Dedifferentiated amniotic fluid mesenchymal stem cell (primary cell): ENCODE results near the gene GLT1D1.

Source experiments
- DNase-seq: peaks from one replicate; pipeline ENCODE4 v3.0.0-alpha.2; 2016; ENCODE audit errors: extremely low spot score

The GLT1D1 gene

DNA sequence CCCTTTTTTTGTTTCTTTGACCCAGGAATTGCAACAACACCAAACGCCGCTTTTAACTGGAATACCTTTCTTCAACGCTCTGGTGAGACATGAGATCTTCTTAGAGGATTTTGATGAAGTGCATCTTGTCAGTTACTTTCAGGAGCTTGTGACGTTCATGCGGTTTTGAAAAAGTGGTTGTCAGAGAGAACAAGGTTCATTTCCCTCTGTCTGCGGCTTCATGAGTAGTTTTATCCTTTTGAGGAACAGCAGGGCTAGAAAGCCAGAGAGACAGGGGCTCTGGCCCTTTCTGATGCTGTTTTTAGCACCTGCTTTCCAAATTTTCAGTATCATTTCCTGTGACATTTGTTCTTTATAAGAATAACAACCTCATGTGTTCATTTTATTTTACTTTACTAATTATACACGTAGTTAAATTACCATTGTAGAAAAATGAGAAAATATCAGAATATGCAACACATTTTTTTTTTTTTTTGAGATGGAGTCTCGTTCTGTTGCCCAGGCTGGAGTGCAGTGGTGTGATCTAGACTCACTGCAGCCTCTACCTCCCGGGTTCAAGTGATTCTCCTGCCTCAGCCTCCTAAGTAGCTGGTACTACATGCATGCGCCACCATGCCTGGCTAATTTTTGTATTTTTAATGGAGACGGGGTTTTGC is 61.8 kb downstream of the GLT1D1 start:
- DNase-seq: no peak

DNA sequence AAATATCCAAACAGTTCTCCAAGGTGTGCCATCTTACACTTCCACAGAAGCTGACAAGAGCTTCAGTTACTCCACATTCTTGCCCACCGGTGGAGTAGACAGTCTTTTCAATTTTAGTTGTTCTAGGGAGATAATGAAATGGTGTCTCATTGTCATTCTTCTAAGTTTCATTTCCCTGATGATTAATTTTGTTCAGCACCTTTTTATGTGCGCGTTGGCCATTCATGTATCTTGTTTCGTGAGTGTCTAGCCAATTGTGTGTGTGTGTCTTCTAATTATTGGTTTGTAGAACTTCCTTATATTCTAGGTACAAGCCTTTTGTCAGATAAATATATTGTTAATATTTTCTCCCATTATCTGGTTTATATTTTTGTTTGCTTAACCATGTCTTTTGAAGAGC is 63.1 kb downstream of the GLT1D1 start:
- no peak for DNase-seq

DNA sequence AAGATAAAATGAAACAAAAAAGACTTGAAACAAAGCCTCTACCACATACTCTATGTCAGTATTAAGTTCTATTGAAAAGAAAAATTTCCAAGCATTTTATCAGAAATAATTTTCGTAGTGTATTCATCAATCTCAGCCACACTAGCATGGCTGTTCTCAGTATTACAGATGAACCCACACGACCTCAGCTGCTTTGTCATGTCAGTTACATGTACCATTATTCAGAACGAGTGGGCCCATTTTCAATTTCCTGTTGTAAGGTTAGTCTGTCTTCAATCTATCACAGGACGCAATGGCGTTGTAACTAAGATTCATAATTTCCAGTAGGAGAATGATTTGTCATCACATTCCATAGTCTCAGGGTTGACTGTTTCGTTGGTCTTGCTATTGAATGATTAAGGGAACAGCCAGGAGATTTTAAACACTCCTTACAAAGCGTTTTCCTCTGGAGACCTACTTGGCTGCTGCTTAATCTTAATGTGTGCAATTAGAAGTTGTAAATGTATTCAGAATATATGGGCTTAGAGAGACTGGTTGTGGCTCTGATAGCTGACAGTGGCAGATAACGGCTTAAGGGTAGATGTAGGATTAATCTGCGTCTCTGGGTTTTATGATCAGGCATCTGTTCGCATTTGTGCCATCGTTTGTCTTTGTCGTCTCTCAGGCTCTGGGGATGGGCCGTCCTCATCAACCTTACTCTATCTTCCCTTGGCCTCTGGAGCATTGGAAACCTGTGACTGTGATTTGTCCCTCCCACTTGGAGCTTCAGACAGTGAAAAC is 65.4 kb downstream of the GLT1D1 start:
- DNase-seq: no peak

DNA sequence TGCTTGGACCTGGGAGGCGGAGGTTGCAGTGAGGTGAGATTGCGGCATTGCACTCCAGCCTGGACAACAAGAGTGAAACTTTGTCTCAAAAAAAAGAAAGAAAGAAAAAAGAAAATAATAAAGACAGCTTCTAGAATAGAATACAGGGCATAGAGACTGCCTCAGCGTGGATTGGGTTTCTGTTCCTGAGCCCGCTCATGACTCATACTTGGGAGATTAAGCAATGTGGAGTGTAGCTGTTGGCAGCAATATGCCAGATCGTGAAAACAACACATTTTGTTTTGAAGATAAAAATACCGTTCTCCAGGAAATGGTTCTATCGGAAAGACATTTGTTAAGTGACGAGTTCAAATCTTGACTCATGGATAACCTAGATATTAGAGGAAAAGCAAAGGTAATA is 67.2 kb downstream of the GLT1D1 start:
- DNase-seq: no peak

DNA sequence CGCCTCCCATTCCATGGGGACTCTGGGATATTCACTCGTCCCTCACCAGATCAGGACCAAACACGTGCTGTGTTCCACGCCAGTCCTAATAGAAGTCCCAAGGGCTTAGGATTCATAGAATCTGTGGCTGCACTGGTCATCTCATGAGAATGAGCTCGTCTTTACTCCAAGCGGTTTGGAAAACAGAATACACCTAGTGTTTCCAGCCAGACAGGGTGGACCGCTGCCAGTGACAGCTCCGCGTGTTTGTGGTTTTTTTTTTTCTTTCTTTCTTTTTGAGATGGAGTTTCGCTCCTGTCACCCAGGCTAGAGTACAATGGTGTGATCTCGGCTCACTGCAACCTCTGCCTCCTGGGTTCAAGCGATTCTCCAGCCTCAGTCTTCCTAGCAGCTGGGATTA is 75.1 kb downstream of the GLT1D1 start:
- no peak for DNase-seq

DNA sequence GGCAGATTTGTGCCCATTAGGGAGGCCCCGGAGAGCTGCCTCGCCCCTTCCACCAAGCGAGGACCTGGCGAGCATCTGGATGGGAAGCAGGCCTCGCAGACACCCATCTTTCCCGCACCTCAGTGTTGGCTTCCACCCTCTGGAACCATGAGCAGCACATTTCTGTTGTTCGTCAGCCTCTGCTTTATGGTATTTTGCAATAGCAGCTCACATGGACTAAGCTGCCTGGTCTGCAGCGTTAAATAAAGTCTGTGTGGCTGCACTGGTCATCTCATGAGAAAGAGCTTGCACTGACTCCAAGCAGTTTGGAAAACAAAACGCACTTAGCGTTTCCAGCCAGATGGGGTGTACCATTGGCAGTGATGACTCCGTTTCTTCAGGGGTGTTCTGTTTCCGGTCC is 75.8 kb downstream of the GLT1D1 start:
- DNase-seq: no peak

DNA sequence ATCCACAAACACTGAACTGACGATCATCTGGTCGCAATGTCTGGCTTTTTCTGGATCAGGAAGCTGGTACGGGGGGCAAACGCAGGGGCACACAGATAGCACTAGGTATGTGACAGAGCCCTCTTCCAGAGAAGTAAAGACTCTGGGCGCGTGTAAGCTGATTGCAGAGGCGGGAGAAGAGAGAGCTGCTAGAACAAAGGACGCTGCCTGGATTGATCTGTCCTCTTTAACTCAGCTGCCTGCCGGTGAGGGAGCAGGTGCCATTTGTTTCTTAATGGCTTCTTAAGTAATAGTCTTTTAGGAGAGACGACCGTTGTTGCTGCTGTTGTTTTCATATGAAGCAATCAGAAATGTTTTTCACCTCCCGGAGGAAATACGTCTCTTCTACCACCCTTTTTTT is 77.3 kb downstream of the GLT1D1 start:
- no peak for DNase-seq

DNA sequence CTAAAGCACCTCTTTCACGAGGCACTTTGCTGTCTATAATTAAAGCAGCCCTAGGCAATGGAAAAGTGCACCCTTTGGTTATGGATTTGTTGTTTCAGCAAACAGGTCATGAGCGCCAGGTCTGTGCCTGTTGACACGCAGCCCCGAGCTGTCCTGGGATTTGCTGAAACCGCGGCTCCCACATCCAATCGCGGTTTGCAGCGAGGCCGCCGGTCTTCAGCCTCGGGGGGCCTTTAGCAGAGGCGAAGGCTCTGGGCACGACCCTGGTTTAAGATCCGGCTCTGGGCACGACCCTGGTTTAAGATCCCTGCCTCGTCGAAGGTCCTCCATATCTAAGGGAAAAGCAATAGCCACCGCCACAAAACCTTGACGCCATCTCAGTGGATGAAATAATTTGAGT is 79.2 kb downstream of the GLT1D1 start:
- no peak for DNase-seq

DNA sequence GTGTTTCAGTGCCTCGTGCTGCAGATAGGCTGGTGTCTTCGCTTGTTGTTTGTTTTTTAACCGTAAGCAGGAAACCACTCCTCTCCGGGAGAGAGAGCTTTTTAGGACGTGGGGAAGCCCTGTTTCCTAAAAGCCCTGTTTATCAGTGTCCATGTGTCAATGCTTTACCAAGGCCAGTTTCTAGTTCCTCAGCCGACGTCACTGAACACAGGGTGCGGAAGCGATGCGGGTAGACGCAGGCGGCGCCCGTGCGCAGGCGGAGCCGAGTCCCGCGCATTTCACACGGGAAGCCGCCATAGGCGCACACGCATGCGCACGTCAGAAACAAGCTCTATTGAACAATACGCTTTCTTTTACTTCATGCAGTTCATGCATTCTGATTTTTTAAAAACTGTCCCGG is 79.8 kb downstream of the GLT1D1 start:
- DNase-seq: no peak

DNA sequence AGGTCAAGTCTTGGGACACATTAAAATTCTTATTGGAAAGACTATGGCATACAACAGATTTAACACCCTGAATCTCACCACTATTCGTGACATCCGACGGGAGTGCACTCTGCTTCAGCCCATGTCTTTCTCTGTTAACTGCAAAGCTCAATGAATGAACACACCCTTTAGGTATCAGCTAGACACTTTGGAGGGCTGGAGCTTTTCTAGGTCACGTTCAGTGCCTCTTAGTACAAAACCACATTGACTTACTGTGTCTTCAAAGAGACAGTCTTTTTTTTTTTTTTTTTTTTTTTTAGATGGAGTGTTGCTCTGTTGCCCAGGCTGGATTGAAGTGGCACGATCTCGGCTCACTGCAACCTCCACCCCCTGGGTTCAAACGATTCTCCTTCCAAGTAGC is 80.6 kb downstream of the GLT1D1 start:
- DNase-seq: no peak

DNA sequence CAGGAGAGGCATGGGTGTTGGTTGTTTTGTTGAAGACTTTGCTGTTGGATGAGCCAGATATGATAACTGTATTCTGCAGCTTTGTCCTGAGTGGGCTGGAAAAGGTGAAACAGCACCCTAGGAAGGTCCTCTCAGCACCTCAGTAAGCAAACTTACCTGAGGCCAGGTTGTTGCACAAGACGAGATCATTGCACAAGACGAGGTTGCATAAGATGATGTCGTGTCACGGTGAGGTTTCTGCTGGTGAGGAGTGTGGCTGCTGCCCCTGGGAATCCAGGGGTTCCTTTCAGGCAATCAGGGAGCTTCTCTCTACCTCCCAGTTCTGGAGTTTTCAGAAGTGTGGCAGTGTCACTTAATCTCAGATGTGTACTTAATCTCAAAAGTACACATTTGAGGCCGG is 85.6 kb downstream of the GLT1D1 start:
- DNase-seq: no peak

DNA sequence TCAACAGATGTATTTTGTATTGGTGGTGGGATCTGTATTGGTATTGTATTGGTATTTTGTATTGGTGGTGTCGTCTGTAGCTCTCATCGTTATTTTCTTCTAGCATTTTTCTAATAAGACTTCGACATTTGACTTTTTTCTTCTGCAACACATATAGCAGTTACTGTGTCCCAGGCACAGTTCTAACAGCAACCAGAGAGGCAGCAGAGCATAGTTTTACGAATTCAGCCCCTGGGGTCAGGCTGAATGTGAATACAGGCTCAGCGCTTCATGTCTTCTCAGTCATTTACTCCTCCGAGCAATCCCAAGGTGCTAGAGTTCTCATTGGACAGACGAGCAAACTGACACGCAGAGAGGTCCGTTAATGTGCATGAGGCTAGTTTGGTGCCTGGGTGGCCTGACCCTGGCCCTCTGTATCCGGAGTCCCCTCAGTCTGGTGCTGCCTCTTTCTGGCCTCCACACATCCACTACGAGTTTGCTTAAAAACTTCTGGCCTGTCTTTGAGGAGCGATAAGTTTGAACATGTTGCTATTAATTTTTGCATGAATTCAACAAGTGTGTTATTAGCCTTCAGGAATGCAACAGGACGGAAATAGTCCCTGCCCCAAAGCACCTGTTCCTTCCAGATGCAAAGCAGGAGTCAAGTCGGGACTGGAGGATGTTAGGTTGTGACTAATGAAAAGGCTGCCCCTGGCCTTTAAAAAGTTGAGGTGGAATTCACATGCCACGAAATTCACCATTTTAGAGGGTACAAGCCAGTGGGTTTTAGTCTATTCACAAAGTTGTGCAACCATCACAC is 87.0 kb downstream of the GLT1D1 start:
- DNase-seq: no peak

DNA sequence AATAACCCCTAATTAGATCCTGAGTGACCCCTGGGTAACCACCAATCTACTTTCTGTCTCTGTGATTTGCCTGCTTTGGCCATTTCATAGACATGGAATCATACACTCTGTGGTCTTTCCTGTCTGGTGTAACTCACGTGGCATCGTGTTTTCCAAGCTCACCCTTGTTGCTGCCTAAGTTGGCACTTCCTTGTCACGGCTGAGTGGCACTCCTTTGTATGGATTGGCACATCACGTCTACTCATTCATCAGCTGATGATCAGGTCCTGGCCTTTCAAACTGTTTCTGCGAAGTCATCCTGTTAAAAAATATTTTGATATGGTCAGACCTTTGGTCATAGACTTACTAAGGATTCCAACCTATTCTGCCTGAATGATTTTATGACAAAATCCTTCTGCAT is 87.7 kb downstream of the GLT1D1 start:
- DNase-seq: no peak

DNA sequence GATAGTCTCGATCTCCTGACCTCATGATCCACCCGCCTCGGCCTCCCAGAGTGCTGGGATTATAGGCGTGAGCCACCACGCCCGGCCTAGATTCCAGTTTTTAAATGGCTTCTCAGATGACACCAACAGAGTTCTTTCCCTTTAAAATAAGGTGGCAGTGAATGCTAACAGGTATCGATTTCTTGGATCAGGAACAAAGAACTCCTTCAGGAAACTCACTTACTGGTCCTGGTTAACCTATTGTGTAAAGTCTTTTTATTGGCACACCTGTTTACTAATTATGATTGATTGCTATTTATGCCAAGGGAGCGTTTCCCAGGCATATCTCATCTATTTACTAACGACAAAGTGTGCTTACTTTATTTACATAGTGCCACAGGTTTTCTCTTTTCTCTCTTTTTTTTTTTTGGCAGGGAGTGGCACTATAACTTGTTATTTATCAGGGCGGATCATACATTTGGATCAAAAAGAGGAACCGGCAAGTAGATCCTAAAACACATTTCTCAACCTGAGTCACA is 89.7 kb downstream of the GLT1D1 start:
- no peak for DNase-seq

DNA sequence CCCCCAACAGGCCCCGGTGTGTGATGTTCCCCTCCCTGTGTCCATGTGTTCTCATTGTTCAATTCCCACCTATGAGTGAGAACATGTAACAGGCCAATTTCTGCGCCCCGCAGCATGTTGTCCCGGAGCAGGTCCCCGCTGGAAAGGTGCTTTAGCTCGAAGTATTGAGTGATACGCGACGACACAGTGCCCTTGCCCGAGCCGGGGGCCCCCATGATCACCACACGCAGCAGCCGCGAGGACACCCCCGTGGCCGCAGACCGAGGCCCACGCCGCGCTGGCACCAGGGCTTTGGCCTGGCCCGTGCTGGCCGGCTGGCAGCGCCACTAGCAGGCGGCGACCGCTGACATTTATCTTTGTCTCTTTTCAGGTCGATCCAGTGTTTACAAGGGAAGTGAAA is 91.7 kb downstream of the GLT1D1 start:
- no peak for DNase-seq

DNA sequence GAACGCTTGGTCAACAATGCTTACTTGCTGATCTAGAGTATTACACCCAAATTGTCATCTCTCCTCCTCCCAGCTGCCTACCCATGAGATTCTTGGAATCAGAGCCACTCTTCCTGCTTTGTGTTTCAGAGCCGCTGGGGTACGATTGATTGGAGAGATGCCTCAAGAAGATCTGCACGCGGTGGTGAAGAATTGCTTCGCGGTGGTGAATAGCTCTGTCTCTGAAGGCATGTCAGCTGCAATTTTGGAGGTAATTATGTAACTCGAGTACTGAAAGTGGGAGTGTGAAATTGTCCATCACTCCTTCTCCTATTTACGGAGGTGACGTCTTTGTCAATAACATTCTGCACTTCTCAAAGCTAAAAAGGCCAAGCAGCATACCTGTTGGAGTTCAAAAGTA is 93.9 kb downstream of the GLT1D1 start:
- DNase-seq: no peak

DNA sequence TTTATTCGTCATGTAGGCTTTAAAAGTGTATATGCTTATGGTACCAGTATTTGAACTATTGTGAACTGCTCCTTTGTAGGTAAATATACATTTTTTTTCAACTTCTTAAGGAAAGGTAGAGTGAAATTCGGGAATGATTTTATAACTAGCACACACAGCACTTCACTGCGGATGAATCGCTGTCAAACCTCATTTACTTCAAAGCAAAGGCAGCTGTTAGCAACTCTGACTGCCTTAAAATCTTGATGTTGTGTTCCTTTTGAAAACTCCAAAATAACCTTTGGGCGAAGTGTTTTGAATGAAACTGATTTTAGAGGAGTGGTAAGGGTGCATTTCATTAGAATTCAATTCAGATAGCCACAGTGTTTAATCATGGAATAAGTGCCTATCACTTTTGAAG is 95.8 kb downstream of the GLT1D1 start:
- no peak for DNase-seq

DNA sequence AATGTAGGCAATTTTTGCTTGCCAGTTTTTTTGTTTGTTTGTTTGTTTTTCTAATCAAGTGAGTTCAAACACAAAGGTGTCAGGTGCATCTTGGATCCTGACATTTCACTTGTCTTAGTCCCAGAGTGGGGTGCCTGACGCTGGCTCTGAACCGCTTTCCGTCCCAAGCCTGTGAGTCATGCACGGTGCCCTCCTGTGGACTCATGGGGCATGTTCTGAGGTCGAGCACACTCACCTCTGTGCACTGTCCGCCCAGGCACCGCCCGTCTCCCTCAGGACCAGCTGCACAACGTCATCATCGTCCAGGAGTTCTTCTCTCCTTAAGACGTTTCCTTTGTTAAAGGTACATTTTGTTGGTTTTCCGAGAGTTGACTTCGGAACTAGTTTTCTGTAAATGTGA is 98.2 kb downstream of the GLT1D1 start:
- DNase-seq: no peak

DNA sequence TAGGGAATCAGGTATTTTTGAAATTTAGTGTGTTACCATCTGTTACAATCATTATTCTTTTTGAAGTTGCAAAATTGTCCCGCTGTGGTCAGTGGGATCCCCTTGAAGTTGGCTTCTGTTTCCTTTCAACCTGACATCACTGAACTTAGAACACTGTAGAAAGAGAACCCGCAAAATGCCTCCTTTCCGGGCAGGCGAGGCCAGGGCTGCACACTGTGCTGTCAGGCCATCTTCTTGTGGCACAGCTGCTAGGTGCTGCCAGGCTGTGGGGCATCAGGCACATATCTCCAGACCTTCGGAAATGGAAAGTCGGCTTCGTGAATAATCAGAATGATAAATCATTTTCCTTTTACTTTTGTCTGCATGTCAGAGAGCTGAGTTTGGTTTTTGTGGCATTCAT is 103.5 kb downstream of the GLT1D1 start:
- DNase-seq: no peak

DNA sequence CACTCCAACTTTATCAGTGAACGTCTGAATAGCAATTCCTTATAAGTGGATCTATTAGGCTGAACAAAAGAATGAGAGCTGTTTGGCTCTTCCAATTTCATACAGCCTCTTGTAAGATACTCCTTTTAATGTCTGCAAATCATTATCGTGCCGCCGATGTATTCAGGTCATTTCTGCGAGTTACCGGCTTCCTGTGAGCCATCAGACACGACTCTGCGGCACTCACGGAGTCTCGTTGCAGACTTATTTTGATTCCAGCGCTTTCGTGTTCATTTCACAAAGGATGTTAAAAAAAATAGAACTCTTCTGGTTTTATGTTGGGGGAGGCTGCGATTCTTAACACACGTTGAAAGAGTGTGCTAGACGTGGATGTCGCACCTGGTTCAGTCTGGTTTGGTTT is 106.6 kb downstream of the GLT1D1 start:
- DNase-seq: no peak

DNA sequence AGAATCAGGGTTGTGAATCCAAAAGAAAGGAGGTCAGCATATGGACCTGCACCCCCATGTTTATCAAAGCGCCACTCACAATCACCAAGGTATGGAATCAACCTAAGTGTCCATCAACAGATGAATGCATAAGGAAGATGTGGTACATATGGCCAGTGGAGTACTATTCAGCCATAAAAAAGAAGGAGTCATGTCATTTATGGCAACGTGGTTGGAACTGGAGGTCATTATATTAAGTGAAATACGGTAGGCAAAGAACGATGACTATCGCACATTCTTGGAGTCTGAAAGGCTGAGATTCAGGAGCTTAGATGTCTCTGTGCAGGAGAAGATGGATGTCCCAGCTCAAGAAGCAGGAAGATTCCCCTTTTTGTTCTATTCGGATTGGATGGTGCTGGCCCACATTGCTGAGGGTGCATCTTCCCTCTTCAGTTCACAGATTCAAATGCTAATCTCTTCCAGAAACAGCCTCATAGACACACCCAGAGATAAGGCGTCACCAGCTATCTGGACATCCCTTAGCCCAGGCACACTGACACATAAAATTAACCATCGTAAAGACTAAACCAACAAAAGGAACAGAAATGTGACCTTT is 108.1 kb downstream of the GLT1D1 start:
- no peak for DNase-seq

DNA sequence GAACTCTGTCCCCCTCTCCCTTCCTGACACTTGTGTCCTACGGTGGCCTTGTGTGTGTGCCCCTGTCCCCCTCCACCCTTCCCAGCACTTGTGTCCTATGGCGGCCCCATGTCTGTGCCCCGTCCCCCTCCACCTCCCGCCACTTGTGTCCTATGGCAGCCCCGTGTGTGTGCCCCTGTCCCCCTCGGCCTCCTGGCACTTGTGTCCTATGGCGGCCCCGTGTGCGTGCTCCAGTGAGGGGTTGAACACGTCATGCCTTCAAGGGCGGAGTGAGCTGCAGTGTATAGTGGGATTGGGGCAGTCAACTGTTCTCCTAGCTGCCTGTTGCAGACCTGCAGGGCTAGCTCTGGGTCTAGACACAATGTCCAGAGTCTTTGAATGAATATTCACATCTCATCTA is 108.7 kb downstream of the GLT1D1 start:
- no peak for DNase-seq
